Lower leg skin (tissue), 4 donors: ENCODE data around the gene MR1. TPM values are rescaled to one million over a fixed set of nuclear protein-coding genes. Genes with fewer than 3 reads are reported as not detected.

Experiments used
- DNase-seq, 2 donors: peaks; one replicate each; pipeline ENCODE4 v3.0.0-alpha.2; 2019; ENCODE audit warnings: low spot score in 2 of 2
- H3K4me3 ChIP-seq: fragments of 200-600 bp; sonication (generic); 2 replicates; pipeline ENCODE4 v1.5.1; 2017; ENCODE audit warnings: mild to moderate bottlenecking, low read depth; ENCODE audit not compliant: poor library complexity, severe bottlenecking
- POLR2A ChIP-seq, 2 donors: fragments of 450-650 bp; IDR thresholded peaks; one replicate each; pipeline ENCODE4 v1.6.1; 2016 to 2017; ENCODE audit warnings: antibody characterized with exemption in 2 of 2, mild to moderate bottlenecking in 1 of 2, moderate library complexity in 1 of 2
- WGBS, 2 donors: methylation state at CpG; one replicate each; pipeline ENCODE4 v1.1.5; 2018; 5-methylcytosine and 5-hydroxymethylcytosine counted together
- intact Hi-C: fragments of 100-400 bp; cut with DNase I; formaldehyde crosslinking; loops from one replicate; pipeline ENCODE4 v1.15.0; 2023; ENCODE audit warnings: low total_unique reads
- total RNA-seq, 4 donors: library from RNA; depleted of rRNA; stranded (reverse); fragments of >200 nt; gene quantifications; one replicate each; pipeline ENCODE4 v1.1.0, GENCODE V29; 2016
- TF ChIP-seq, protein P1 (sequence below), 3 donors: fragments of 450-650 bp; IDR thresholded peaks; one replicate each; pipeline ENCODE4 v1.5.1; 2016; ENCODE audit warnings: antibody characterized with exemption in 3 of 3, mild to moderate bottlenecking in 3 of 3, moderate library complexity in 2 of 3

MR1 gene
- total RNA-seq, 4 donors from 2014 or later: 13.2 to 18.6 (median 16.3) TPM

DNA sequence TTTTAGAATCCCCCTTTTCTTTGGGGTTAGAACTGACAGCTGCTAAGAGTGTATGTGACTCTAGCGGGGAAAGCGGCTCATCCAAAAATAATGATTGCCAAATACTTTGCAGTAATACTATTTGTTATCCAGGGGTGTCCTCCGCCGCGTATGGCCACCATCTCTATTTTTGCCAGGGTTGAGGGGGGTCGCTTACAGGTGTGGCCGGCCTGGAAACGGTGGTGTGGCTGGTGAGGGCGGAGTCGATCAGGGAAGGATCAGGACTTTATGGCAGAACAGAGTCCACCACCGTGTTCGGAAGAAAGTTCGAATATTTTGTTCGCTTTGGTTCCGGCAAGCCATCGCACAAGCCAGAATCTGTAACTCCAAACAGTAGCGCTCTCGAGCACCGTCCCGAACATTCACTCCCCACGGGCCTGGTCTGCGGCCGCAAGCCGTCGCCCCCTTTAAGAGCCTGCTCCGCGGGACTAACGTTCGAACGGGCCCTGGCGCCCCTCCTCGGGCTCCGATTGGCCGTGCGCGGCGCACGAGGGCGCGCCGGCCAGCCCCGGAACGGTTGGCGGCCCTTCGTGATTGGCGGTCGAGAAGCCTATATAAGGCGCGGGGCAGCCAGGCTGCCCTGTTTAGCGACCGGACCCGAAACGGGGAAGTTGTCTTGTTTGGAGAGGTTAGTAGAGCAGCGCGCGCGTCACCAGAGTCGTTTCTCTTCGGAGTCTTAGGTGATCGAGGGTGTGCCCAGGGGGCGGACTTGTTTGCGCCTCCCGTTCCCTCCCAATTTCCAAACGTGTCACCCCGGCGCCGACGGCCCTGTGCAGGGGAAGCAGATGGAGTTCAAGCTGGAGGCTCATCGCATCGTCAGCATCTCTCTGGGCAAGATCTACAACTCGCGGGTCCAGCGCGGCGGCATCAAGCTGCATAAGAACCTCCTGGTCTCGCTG lies 54.6 kb downstream of the MR1 start, which contains the start of gene IER5:
Gene IER5 (plus strand): TSS at position 622 of the 938 bp plus-strand sequence. CDS start 203 bp downstream, at position 825.
- intact Hi-C loops: loop anchor here (5.0 kb wide), 1 partner anchor 54 kb away; no protein-coding TSS in a partner anchor
- 3% methylated on average over 59 to 69 of the region's 76 CpGs for WGBS, 2 donors
- peak in 1 of 2 donors; percentile 97 for TF ChIP-seq POLR2A (IDR thresholded peaks at IDR 0.05)
- TF ChIP-seq, protein P1, sequence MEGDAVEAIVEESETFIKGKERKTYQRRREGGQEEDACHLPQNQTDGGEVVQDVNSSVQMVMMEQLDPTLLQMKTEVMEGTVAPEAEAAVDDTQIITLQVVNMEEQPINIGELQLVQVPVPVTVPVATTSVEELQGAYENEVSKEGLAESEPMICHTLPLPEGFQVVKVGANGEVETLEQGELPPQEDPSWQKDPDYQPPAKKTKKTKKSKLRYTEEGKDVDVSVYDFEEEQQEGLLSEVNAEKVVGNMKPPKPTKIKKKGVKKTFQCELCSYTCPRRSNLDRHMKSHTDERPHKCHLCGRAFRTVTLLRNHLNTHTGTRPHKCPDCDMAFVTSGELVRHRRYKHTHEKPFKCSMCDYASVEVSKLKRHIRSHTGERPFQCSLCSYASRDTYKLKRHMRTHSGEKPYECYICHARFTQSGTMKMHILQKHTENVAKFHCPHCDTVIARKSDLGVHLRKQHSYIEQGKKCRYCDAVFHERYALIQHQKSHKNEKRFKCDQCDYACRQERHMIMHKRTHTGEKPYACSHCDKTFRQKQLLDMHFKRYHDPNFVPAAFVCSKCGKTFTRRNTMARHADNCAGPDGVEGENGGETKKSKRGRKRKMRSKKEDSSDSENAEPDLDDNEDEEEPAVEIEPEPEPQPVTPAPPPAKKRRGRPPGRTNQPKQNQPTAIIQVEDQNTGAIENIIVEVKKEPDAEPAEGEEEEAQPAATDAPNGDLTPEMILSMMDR (IDR thresholded peaks at IDR 0.05): no peak
- DNase-seq: peak; percentile 97 to 100
- peak within 1 kb of the TSS; percentile 85 for H3K4me3 ChIP-seq

DNA sequence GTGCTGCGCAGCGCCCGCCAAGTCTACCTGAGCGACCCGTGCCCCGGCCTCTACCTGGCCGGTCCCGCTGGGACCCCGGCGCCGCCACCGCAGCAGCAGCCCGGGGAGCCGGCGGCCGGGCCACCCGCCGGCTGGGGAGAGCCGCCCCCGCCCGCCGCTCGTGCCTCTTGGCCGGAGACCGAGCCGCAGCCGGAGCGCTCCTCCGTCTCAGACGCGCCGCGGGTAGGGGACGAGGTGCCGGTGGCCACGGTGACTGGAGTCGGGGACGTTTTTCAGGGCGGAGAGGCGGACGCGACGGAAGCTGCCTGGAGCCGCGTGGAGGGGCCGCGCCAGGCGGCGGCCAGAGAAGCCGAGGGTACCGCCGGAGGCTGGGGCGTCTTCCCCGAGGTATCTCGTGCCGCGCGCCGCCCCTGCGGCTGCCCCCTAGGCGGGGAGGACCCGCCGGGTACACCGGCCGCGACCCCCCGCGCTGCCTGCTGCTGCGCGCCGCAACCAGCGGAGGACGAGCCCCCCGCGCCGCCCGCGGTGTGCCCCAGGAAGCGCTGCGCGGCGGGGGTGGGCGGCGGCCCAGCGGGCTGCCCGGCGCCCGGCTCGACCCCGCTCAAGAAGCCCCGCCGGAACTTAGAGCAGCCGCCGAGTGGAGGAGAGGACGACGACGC lies 55.4 kb downstream of the MR1 start:
- WGBS, 2 donors: 0 to 1% methylated on average over 29 to 62 of the region's 97 CpGs
- no peak for DNase-seq
- H3K4me3 ChIP-seq: peak overlapping the region; percentile 85
- TF ChIP-seq, protein P1 (IDR thresholded peaks at IDR 0.05): no peak
- TF ChIP-seq POLR2A (IDR thresholded peaks at IDR 0.05): no peak
- intact Hi-C loops: loop anchor here (5.0 kb wide), 1 partner anchor 53 kb away; no protein-coding TSS in a partner anchor

DNA sequence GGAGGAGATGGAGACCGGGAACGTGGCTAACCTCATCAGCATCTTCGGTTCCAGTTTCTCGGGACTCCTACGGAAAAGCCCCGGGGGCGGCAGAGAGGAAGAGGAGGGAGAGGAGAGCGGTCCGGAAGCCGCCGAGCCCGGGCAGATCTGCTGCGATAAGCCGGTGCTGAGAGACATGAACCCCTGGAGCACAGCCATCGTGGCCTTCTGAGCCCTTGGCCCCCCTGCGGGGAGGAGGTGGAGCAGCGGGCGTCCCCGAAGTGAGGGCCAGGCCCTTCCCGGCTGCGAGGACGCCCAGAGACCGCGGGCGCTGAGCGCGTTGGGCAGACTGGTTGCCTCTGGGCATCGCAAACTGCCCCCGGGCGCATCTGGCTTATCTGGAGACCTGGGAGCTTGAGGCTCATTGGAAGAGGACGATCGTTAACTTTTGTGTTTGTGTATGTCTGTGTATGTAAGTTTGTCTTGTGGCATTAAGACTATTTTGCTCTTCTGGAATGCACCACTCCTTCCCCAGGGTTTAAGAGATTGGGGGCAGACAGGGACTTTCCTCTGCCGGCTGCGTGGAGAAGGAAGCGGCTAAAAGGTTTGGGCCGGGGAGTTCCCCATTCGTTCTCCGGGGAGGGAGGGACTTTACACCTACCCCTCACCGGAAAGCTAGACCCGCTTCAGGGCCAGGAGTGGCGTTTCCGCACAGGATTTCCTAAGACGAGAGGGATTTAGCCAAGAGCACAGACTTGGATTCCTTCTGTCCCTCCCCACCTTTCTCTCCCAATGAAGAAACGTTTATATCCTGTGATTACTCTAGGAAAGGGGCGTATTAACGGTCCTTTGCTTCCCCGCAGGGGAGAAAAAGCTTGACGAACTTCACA lies 56.1 kb downstream of the MR1 start:
- peak; percentile 76 to 96 for DNase-seq
- peak overlapping the region; percentile 85 for H3K4me3 ChIP-seq
- WGBS, 2 donors: 0 to 1% methylated on average over 46 to 48 of the region's 48 CpGs
- intact Hi-C loops: loop anchor here (5.0 kb wide), 1 partner anchor 52 kb away; no protein-coding TSS in a partner anchor
- TF ChIP-seq, protein P1 (IDR thresholded peaks at IDR 0.05): no peak
- TF ChIP-seq POLR2A (IDR thresholded peaks at IDR 0.05): no peak

DNA sequence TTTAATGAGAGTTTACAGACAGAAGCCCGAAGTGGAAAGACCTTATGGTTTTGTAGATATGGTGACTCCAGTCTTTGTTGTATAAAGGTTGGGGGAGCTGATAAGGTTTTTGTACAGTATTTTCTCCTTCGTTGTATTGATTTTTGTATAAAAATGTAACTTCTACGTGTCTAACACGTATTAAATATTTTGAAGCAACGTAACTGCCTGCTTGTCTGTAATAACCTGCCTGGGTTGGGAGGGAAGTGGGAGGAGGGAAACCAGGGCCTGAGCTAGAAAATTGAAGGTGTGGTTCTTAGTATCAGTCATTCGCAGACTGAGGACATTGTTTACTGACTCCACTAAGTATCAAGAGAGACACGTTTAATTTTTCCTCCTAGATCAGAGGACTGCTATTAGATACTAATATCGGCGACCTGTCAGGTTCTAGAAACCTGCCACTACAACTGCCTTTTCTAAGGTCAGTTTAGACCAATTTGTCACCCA lies 56.9 kb downstream of the MR1 start:
- TF ChIP-seq, protein P1 (IDR thresholded peaks at IDR 0.05): no peak
- no peak for TF ChIP-seq POLR2A (IDR thresholded peaks at IDR 0.05)
- H3K4me3 ChIP-seq: peak overlapping the region; percentile 85
- DNase-seq: peak in 1 of 2 donors; percentile 43
- intact Hi-C loops: no loop called here
- WGBS, 2 donors: 18 to 23% methylated on average over 9 of the region's 9 CpGs
